H1 (cell line): ENCODE results near the gene GP5.

ENCODE experiments used
- EZH2 ChIP-seq: fragments of 200-600 bp; sonication (generic); IDR thresholded peaks from 2 replicates; pipeline ENCODE4 v1.7.1; 2012; ENCODE audit warnings: low read depth, mild to moderate bottlenecking, moderate library complexity, low read length, inconsistent platforms; ENCODE audit not compliant: severe bottlenecking
- POLR2AphosphoS5 ChIP-seq: IDR thresholded peaks from 2 replicates; pipeline ENCODE4 v1.6.1; 2011; ENCODE audit warnings: low read depth, low read length
- RAD21 ChIP-seq, 2 experiments: IDR thresholded peaks in 1 of 2; conservative IDR thresholded peaks in 1 of 2; 2 replicates each; pipeline ENCODE4 v1.6.1; 2011; ENCODE audit warnings: low read depth in 2 of 2, low read length in 2 of 2, improper control_type of control experiment in 1 of 2, inconsistent platforms in 1 of 2, mild to moderate bottlenecking in 1 of 2, moderate library complexity in 1 of 2
- TF ChIP-seq, protein P1 (sequence below), 3 experiments: IDR thresholded peaks; 1 replicate in 2 of 3; 2 replicates in 1 of 3; pipeline versions ENCODE4 v1.5.1 to v1.6.1; 2011; ENCODE audit warnings: low read length in 3 of 3, mild to moderate bottlenecking in 3 of 3, inconsistent platforms in 2 of 3, low read depth in 1 of 3, moderate library complexity in 1 of 3; ENCODE audit not compliant: insufficient read depth in 1 of 3; ENCODE audit errors: control extremely low read depth in 1 of 3
- TF ChIP-seq, protein P2 (sequence below): IDR thresholded peaks from 2 replicates; pipeline ENCODE4 v1.6.1; 2012; ENCODE audit warnings: low read length, inconsistent platforms

DNA sequence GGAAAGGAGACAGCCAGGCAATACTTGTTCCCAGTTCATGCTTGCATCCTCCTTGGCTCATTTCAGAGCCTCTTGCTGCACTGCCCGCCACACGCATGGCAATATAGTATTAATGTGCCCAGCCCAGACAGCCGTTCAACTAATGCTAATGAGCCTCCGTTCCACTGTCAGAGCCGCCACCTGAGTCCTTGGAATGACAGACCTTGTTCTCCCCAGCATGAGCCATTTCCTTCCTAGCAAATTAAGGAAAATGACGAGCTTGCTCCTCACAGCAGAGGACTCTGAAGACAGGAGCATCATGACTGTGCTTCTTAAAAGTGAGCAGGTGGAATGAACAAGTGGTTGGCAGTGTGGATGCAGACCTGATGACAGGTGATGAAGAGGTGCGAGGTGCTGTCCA is 18.7 kb downstream of the GP5 start:
- TF ChIP-seq, protein P1, sequence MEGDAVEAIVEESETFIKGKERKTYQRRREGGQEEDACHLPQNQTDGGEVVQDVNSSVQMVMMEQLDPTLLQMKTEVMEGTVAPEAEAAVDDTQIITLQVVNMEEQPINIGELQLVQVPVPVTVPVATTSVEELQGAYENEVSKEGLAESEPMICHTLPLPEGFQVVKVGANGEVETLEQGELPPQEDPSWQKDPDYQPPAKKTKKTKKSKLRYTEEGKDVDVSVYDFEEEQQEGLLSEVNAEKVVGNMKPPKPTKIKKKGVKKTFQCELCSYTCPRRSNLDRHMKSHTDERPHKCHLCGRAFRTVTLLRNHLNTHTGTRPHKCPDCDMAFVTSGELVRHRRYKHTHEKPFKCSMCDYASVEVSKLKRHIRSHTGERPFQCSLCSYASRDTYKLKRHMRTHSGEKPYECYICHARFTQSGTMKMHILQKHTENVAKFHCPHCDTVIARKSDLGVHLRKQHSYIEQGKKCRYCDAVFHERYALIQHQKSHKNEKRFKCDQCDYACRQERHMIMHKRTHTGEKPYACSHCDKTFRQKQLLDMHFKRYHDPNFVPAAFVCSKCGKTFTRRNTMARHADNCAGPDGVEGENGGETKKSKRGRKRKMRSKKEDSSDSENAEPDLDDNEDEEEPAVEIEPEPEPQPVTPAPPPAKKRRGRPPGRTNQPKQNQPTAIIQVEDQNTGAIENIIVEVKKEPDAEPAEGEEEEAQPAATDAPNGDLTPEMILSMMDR (IDR thresholded peaks at IDR 0.05; ENCODE audit: control extremely low read depth in 1 of 3, insufficient read depth in 1 of 3, low read depth in 1 of 3, low read length in 3 of 3), result no peak
- TF ChIP-seq RAD21 (IDR thresholded peaks at IDR 0.05 in 1 of 2, conservative IDR thresholded peaks at IDR 0.05 in 1 of 2; ENCODE audit: low read depth in 2 of 2, low read length in 2 of 2), result no peak
- no peak for TF ChIP-seq POLR2AphosphoS5
- TF ChIP-seq EZH2, result no peak
- TF ChIP-seq, protein P2, sequence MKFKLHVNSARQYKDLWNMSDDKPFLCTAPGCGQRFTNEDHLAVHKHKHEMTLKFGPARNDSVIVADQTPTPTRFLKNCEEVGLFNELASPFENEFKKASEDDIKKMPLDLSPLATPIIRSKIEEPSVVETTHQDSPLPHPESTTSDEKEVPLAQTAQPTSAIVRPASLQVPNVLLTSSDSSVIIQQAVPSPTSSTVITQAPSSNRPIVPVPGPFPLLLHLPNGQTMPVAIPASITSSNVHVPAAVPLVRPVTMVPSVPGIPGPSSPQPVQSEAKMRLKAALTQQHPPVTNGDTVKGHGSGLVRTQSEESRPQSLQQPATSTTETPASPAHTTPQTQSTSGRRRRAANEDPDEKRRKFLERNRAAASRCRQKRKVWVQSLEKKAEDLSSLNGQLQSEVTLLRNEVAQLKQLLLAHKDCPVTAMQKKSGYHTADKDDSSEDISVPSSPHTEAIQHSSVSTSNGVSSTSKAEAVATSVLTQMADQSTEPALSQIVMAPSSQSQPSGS, result no peak
